GM18519 (cell line): Measurements from ENCODE around the gene ATG9A.
A peak's percentile ranks its signal among the peaks of the same experiment; 100 is the strongest.
"Not testable (repeated sequence)": the region's sequence is repeated elsewhere in the genome, so short reads cannot be mapped to it uniquely, and the experiment has no call there.

ENCODE experiments used
- ATAC-seq: cut with Tn5 transposase; IDR thresholded peaks from one replicate; pipeline ENCODE4 v1.9.1; 2021; ENCODE audit warnings: mild to moderate bottlenecking, moderate library complexity; ENCODE audit not compliant: unreplicated experiment, low FRiP score

ATG9A gene

GRCh38 chr2:219207134-219207883 is 22.1 kb downstream of the ATG9A start:
- no peak for ATAC-seq

- ATAC-seq: peak; percentile 96
Measured at GRCh38 chr2:219206328-219207133, 22.9 kb downstream of the ATG9A start, which contains the start of gene ZFAND2B. ZFAND2B (plus strand) TSS chr2:219206782; CDS start chr2:219206988, 206 bp downstream.

GRCh38 chr2:219205981-219206327 is 23.5 kb downstream of the ATG9A start:
- no peak for ATAC-seq

DNA sequence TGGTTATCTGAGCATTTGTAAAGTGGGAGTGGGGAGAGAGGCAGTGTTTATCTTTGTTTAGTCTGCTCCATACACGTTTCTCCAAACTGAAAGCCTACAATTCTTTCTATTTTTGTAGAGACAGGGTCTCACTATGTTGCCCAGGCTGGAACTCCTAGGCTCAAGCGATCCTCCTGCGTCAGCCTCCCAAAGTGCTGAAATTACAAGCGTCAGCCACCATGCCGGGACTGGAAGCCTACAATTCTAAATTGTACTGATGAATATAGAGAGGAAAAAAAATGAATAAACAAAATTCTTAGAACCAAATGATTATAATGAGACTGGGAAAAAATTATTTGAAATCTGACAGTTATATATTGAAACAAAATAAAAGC is 24.3 kb downstream of the ATG9A start:
- ATAC-seq: no peak

GRCh38 chr2:219204425-219205164 is 24.8 kb downstream of the ATG9A start:
- no peak for ATAC-seq

- not testable (repeated sequence) for ATAC-seq
Measured at GRCh38 chr2:219201331-219201730, 28.1 kb downstream of the ATG9A start.

DNA sequence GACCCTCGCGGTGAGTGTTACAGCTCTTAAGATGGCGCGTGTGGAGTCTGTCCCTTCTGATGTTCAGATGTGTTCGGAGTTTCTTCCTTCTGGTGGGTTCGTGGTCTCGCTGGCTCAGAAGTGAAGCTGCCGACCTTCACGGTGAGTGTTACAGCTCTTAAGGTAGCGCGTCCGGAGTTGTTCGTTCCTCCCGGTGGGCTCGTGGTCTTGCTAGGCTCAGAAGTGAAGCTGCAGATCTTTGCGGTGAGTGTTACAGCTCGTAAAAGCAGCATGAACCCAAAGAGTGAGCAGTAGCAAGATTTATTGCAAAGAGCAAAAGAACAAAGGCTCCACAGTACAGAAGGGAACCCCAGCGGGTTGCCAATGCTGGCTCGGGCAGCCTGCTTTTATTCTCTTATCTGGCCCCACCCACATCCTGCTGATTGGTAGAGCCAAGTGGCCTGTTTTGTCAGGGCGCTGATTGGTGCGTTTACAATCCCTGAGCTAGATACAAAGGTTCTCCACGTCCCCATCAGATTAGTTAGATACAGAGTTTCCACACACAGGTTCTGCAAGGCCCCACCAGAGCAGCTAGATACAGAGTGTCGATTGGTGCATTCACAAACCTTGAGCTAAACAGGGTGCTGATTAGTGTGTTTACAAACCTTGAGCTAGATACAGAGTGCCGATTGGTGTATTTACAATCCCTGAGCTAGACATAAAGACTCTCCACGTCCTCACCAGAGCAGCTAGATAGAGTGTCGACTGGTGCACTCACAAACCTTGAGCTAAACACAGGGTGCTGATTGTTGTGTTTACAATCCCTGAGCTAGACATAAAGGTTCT is 28.7 kb downstream of the ATG9A start:
- not testable (repeated sequence) for ATAC-seq

DNA sequence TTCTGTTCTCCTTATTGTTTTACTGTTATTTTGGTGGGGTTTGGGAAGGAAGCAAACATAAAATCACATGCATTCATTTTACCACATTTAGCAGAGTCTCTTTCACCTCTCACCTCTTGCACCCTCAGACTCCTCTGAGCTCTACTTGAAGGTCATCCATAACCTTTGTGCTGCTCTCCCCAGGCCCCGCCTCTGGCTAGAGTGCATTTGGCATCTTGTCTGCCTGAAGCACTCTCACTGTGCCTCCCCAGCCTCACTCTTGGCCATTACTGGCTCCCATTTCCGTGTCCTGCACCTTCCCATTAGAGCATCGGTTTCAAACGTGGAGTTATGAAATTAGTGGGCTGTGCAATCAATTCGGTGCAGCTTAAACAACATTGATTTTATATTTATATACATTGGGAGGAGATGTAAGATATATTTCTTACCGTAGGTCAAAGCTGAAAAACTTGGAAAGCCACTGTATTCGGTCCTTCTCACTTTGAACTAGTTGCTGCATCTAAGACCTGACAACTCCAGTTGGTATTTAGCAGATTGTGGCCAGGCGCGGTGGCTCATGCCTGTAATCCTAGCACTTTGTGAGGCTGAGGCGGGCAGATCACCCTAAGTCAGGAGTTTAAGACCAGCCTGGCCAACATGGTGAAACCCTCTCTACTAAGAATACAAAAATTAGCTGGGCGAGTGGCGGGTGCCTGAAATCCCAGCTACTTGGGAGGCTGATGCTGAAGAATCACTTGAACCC is 29.8 kb downstream of the ATG9A start:
- ATAC-seq: no peak

- ATAC-seq: no peak
Measured at GRCh38 chr2:219198974-219199373, 30.5 kb downstream of the ATG9A start.

DNA sequence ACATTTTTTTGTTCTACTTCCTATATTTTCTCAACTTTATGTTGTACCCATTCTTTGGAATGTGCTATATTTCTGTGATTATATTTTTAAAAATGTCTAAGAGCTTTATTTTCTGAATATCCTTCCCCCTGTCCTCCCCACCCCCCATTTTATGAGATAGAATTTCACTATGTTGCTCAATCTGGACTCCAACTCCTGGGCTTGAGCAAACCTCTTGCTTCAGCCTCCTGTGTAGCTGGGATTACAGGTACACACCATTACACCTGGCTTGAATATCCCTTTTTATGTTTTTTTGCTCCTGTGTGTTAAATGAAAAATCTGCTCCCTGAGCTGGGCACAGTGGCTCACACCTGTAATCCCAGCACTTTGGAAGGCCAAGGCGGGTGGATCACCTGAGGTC is 32.0 kb downstream of the ATG9A start:
- ATAC-seq: no peak

GRCh38 chr2:219186754-219187456 is 42.5 kb downstream of the ATG9A start:
- no peak for ATAC-seq

DNA sequence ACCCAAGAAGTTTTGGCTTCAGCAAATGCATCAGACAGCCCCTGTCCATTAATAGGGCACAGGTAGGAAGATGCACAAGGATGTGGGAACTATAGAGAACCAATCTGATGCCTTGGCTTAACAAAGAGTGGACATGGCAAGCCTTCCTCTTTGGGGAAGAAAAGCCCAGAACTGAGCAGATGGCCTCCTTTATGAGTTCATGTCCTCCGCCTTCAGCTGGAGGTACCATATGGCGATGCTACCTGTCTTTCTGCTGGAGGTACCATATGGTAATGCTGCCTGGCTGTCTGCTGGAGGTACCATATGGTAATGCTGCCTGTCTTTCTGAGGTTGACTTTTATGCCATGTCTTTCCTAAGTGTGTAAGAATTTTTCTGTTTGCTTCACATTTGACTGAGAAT is 45.3 kb downstream of the ATG9A start:
- ATAC-seq: no peak

DNA sequence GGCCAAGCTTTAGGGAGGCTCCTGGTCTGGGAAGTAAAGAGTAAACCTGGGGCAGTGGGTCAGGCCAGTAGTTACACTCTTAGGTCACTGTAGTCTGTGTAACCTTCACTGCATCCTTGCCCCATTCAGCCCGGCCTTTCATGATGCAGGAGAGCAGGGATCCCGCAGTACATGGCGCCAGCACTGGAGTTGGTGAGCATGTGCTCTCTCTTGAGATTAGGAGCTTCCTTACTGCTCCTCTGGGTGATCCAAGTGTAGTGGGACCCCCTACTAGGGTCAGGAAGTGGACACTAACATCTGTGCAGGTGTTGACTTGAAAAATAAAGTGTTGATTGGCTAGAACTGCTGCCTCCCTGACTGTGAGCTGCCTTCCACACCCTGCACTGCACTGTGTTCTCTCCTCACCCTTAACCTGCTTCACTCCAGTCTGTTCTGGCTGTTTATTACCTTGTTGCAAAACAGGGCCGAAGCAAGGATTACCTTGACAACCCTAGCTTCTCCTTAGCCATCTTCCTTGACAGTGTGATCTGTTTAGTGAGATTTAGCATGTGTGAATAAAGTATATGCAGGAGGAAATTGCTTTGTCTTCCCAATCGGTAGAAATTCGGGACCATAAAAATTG is 46.2 kb downstream of the ATG9A start:
- ATAC-seq: no peak

DNA sequence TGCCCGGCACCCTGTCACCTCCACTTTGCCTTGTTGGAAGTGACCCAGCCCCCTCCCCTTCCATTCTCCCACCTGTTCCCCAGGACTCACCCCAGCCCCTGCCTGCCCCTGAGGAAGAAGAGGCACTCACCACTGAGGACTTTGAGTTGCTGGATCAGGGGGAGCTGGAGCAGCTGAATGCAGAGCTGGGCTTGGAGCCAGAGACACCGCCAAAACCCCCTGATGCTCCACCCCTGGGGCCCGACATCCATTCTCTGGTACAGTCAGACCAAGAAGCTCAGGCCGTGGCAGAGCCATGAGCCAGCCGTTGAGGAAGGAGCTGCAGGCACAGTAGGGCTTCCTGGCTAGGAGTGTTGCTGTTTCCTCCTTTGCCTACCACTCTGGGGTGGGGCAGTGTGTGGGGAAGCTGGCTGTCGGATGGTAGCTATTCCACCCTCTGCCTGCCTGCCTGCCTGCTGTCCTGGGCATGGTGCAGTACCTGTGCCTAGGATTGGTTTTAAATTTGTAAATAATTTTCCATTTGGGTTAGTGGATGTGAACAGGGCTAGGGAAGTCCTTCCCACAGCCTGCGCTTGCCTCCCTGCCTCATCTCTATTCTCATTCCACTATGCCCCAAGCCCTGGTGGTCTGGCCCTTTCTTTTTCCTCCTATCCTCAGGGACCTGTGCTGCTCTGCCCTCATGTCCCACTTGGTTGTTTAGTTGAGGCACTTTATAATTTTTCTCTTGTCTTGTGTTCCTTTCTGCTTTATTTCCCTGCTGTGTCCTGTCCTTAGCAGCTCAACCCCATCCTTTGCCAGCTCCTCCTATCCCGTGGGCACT is 46.9 kb downstream of the ATG9A start:
- no peak for ATAC-seq

GRCh38 chr2:219181531-219181930 is 47.9 kb downstream of the ATG9A start:
- no peak for ATAC-seq

GRCh38 chr2:219180961-219181360 is 48.5 kb downstream of the ATG9A start:
- ATAC-seq: no peak

GRCh38 chr2:219179601-219180465 is 49.6 kb downstream of the ATG9A start:
- no peak for ATAC-seq
